ENCODE measurements around the gene EYA3.
A peak's percentile ranks its signal among the peaks of the same experiment; 100 is the strongest.

The EYA3 gene

GRCh38 chr1:28088168-28088961 lies at the start of gene EYA3:
Gene EYA3 (minus strand): TSS chr1:28088610. CDS start chr1:28058026, 30,584 bp downstream.
- DNase-seq (ENCODE audit: low read depth, low spot score) = peak; percentile 99

- no peak for DNase-seq (ENCODE audit: low read depth, low spot score)
These were observed 48.7 kb upstream of the EYA3 start for GRCh38 chr1:28136922-28137613.

GRCh38 chr1:28136169-28136921 lies 47.9 kb upstream of the EYA3 start:
- no peak for DNase-seq (ENCODE audit: low read depth, low spot score)

- DNase-seq (ENCODE audit: low read depth, low spot score) = peak; percentile 67
These were observed 47.2 kb upstream of the EYA3 start for GRCh38 chr1:28135371-28136168.

GRCh38 chr1:28134651-28135207 lies 46.3 kb upstream of the EYA3 start:
- no peak for DNase-seq (ENCODE audit: low read depth, low spot score)

GRCh38 chr1:28132171-28133167 lies 44.1 kb upstream of the EYA3 start:
- no peak for DNase-seq (ENCODE audit: low read depth, low spot score)

GRCh38 chr1:28130901-28131300 lies 42.5 kb upstream of the EYA3 start:
- no peak for DNase-seq (ENCODE audit: low read depth, low spot score)

- peak; percentile 85 for DNase-seq (ENCODE audit: low read depth, low spot score)
These were observed 40.7 kb upstream of the EYA3 start for GRCh38 chr1:28129150-28129549.

- no peak for DNase-seq (ENCODE audit: low read depth, low spot score)
These were observed 39.3 kb upstream of the EYA3 start for GRCh38 chr1:28127617-28128257.

- DNase-seq (ENCODE audit: low read depth, low spot score) = no peak
These were observed 38.5 kb upstream of the EYA3 start for GRCh38 chr1:28126783-28127490.

GRCh38 chr1:28126212-28126611 lies 37.8 kb upstream of the EYA3 start:
- DNase-seq (ENCODE audit: low read depth, low spot score) = no peak

- DNase-seq (ENCODE audit: low read depth, low spot score) = peak; percentile 81
These were observed 35.1 kb upstream of the EYA3 start for GRCh38 chr1:28123461-28123961.

- DNase-seq (ENCODE audit: low read depth, low spot score) = peak; percentile 84
These were observed 33.8 kb upstream of the EYA3 start for GRCh38 chr1:28122183-28122582.

GRCh38 chr1:28119556-28119955 lies 31.1 kb upstream of the EYA3 start:
- no peak for DNase-seq (ENCODE audit: low read depth, low spot score)

GRCh38 chr1:28118640-28119307 lies 30.4 kb upstream of the EYA3 start:
- no peak for DNase-seq (ENCODE audit: low read depth, low spot score)

- DNase-seq (ENCODE audit: low read depth, low spot score) = no peak
These were observed 26.9 kb upstream of the EYA3 start for GRCh38 chr1:28115267-28115666.

- DNase-seq (ENCODE audit: low read depth, low spot score) = no peak
These were observed 26.4 kb upstream of the EYA3 start for GRCh38 chr1:28114844-28115243.

GRCh38 chr1:28113242-28113572 lies 24.8 kb upstream of the EYA3 start:
- DNase-seq (ENCODE audit: low read depth, low spot score) = no peak

Data from astrocyte of the hippocampus (primary cell).